Stomach (tissue), 4 donors: ENCODE data around the gene BLVRA.

Experiments used
- CTCF ChIP-seq, 7 experiments: fragments of 450-650 bp in 4 of 7; fragments of 200-600 bp in 3 of 7; sonication (generic) in 3 of 7; IDR thresholded peaks; one replicate each; pipeline ENCODE4 v1.5.1; 2016 to 2019; ENCODE audit warnings: antibody characterized with exemption in 7 of 7, control low read depth in 2 of 7, mild to moderate bottlenecking in 1 of 7
- EP300 ChIP-seq: sonication (generic); formaldehyde crosslinking; IDR thresholded peaks from one replicate; pipeline ENCODE4 v1.6.1; 2017; ENCODE audit warnings: antibody characterized with exemption
- POLR2A ChIP-seq, 4 donors: fragments of 450-650 bp; IDR thresholded peaks; one replicate each; pipeline ENCODE4 v1.6.1; 2016; ENCODE audit warnings: antibody characterized with exemption in 4 of 4, control low read depth in 2 of 4, mild to moderate bottlenecking in 1 of 4, moderate library complexity in 1 of 4
- POLR2AphosphoS5 ChIP-seq, 3 donors: sonication (generic); formaldehyde crosslinking; IDR thresholded peaks; one replicate each; pipeline ENCODE4 v1.6.1; 2016; ENCODE audit warnings: antibody characterized with exemption in 3 of 3

GRCh38 chr7:43725251-43725650 is 33.2 kb upstream of the BLVRA start:
- TF ChIP-seq CTCF (IDR thresholded peaks at IDR 0.05) (no peak), POLR2AphosphoS5 (IDR thresholded peaks at IDR 0.05) (no peak), POLR2A (IDR thresholded peaks at IDR 0.05) (no peak), EP300 (no peak)
